HCT116 (cell line): ENCODE results near the gene HES5. TPM values are rescaled to one million over a fixed set of nuclear protein-coding genes. Genes with fewer than 3 reads are reported as not detected.
A peak's percentile ranks its signal among the peaks of the same experiment; 100 is the strongest.

Source experiments
- ATAC-seq: fragments of 200-7000 bp; cut with Tn5 transposase; 2 replicates; pipeline ENCODE4 v1.9.1; 2020; ENCODE audit warnings: mild to moderate bottlenecking, moderate library complexity
- BruUV-seq: library from RNA; stranded (reverse); fragments of 400-500 nt; replicated peaks from 2 replicates; lab custom pipeline; 2021; lab: Mats Ljungman, UMichigan
- CTCF ChIA-PET: fragments of 300-600 bp; sonication (Branson Sonifier 250); formaldehyde crosslinking; loops from one replicate; lab custom pipeline; 2021; ENCODE audit warnings: antibody characterized with exemption; lab: Charles Lee
- POLR2A ChIA-PET: fragments of 300-600, 350-600 bp; sonication (Branson Sonifier 250); formaldehyde crosslinking; loops from one replicate; lab custom pipeline; 2021; ENCODE audit warnings: antibody characterized with exemption; lab: Charles Lee
- RAD21 ChIA-PET, 2 experiments: fragments of 300-600 bp; sonication (Branson Sonifier 250); formaldehyde crosslinking; loops; one replicate each; lab custom pipeline; 2023; ENCODE audit warnings: low total read pairs in 2 of 2; ENCODE audit not compliant: uncharacterized antibody in 2 of 2, unreplicated experiment in 2 of 2, low non-redundant PET in 1 of 2; lab: Charles Lee
- DNase-seq: peaks from one replicate; pipeline ENCODE4 v3.0.0-alpha.2; 2010; ENCODE audit warnings: low read depth, low spot score
- H2AFZ ChIP-seq: fragments of 200-600 bp; shearing (Covaris generic), sonication (generic); 2 replicates; pipeline ENCODE4 v1.6.1; 2017; ENCODE audit warnings: low read depth, mixed run types, mixed read lengths, antibody characterized with exemption, low read length; ENCODE audit not compliant: poor library complexity, severe bottlenecking
- H3K27ac ChIP-seq: 2 replicates; pipeline ENCODE4 v1.5.1; 2012; ENCODE audit warnings: low read depth, low read length
- H3K27me3 ChIP-seq: fragments of 200-600 bp; sonication (generic); 2 replicates; pipeline ENCODE4 v1.6.1; 2016; ENCODE audit warnings: mixed run types, low read length, mixed read lengths; ENCODE audit not compliant: insufficient read depth
- H3K36me3 ChIP-seq, 2 experiments: fragments of 200-500 bp in 1 of 2; fragments of 200-600 bp in 1 of 2; sonication (Bioruptor generic) in 1 of 2; sonication (generic) in 1 of 2; 2 replicates each; pipeline versions ENCODE4 v1.5.1 to v1.6.1; 2014 to 2016; ENCODE audit warnings: low read length in 2 of 2, inconsistent platforms in 1 of 2, mixed read lengths in 1 of 2, mixed run types in 1 of 2; ENCODE audit not compliant: insufficient read depth in 2 of 2, control insufficient read depth in 1 of 2
- H3K4me1 ChIP-seq, 2 experiments: fragments of 200-600 bp in 1 of 2; sonication (generic) in 1 of 2; 2 replicates each; pipeline versions ENCODE4 v1.5.1 to v1.6.1; 2012 to 2017; ENCODE audit warnings: low read length in 2 of 2, inconsistent platforms in 1 of 2, mild to moderate bottlenecking in 1 of 2, mixed read lengths in 1 of 2, mixed run types in 1 of 2, moderate library complexity in 1 of 2; ENCODE audit not compliant: insufficient read depth in 2 of 2, control insufficient read depth in 1 of 2
- H3K4me2 ChIP-seq: fragments of 200-600 bp; sonication (generic); 2 replicates; pipeline ENCODE4 v1.6.1; 2017; ENCODE audit warnings: mixed run types, low read length, mixed read lengths
- H3K4me3 ChIP-seq, 2 experiments: fragments of 200-600 bp in 1 of 2; sonication (generic) in 1 of 2; replicated peaks in 1 of 2; 2 replicates each; pipeline ENCODE4 v1.5.1; 2011 to 2016; ENCODE audit warnings: low read length in 2 of 2, control low read depth in 1 of 2, low read depth in 1 of 2, mild to moderate bottlenecking in 1 of 2, mixed read lengths in 1 of 2, mixed run types in 1 of 2
- H3K79me2 ChIP-seq: fragments of 200-600 bp; sonication (generic); 2 replicates; pipeline ENCODE4 v1.6.1; 2017; ENCODE audit warnings: mild to moderate bottlenecking, mixed run types, low read length, moderate library complexity, mixed read lengths; ENCODE audit not compliant: insufficient read depth
- H3K9ac ChIP-seq: fragments of 200-600 bp; sonication (generic); 2 replicates; pipeline ENCODE4 v1.6.1; 2016; ENCODE audit warnings: low read length, mixed read lengths
- H3K9me2 ChIP-seq: fragments of 200-600 bp; sonication (generic), shearing (Covaris generic); 2 replicates; pipeline ENCODE4 v1.6.1; 2017; ENCODE audit warnings: mixed run types, mild to moderate bottlenecking, moderate library complexity; ENCODE audit not compliant: insufficient read depth
- H3K9me3 ChIP-seq, 2 experiments: fragments of 200-500 bp in 1 of 2; fragments of 200-600 bp in 1 of 2; sonication (Bioruptor generic) in 1 of 2; sonication (generic) in 1 of 2; 2 replicates each; pipeline ENCODE4 v1.6.1; 2014 to 2017; ENCODE audit warnings: low read length in 2 of 2, mixed read lengths in 2 of 2, inconsistent platforms in 1 of 2, low read depth in 1 of 2, mild to moderate bottlenecking in 1 of 2, mixed run types in 1 of 2, moderate library complexity in 1 of 2; ENCODE audit not compliant: control insufficient read depth in 1 of 2, insufficient read depth in 1 of 2
- H4K20me1 ChIP-seq: fragments of 200-600 bp; sonication (generic), shearing (Covaris generic); 2 replicates; pipeline ENCODE4 v1.6.1; 2017; ENCODE audit warnings: mixed run types, mild to moderate bottlenecking, moderate library complexity; ENCODE audit not compliant: insufficient read depth
- CBX3 ChIP-seq: IDR thresholded peaks from 2 replicates; pipeline ENCODE4 v1.6.1; 2012; ENCODE audit warnings: low read depth
- CEBPB ChIP-seq: IDR thresholded peaks from 2 replicates; pipeline ENCODE4 v1.6.1; 2012; ENCODE audit warnings: low read depth
- CTCF ChIP-seq, 3 experiments: fragments of 200-600 bp in 1 of 3; sonication (generic) in 1 of 3; IDR thresholded peaks in 2 of 3; conservative IDR thresholded peaks in 1 of 3; 2 replicates each; pipeline ENCODE4 v1.5.1; 2012 to 2017; ENCODE audit warnings: low read depth in 2 of 3, low read length in 2 of 3, antibody characterized with exemption in 1 of 3, borderline replicate concordance in 1 of 3, control low read depth in 1 of 3, mild to moderate bottlenecking in 1 of 3, mixed read lengths in 1 of 3, mixed run types in 1 of 3, moderate library complexity in 1 of 3; ENCODE audit not compliant: insufficient read depth in 1 of 3
- EGR1 ChIP-seq: IDR thresholded peaks from 2 replicates; pipeline ENCODE4 v1.6.1; 2012; ENCODE audit warnings: low read depth
- ELF1 ChIP-seq: IDR thresholded peaks from 2 replicates; pipeline ENCODE4 v1.6.1; 2012; ENCODE audit warnings: low read depth, borderline replicate concordance
- EZH2phosphoT487 ChIP-seq: fragments of 200-600 bp; IDR thresholded peaks from 2 replicates; pipeline ENCODE4 v1.6.1; 2018; ENCODE audit warnings: antibody characterized with exemption, borderline replicate concordance
- FOSL1 ChIP-seq: IDR thresholded peaks from 2 replicates; pipeline ENCODE4 v1.6.1; 2012; ENCODE audit warnings: low read depth
- JUND ChIP-seq: IDR thresholded peaks from 2 replicates; pipeline ENCODE4 v1.6.1; 2012
- MAX ChIP-seq: IDR thresholded peaks from 2 replicates; pipeline ENCODE4 v1.6.1; 2012
- POLR2AphosphoS5 ChIP-seq: IDR thresholded peaks from 2 replicates; pipeline ENCODE4 v1.6.1; 2011; ENCODE audit warnings: mild to moderate bottlenecking, low read depth, low read length, moderate library complexity
- RAD21 ChIP-seq: IDR thresholded peaks from 2 replicates; pipeline ENCODE4 v1.6.1; 2012; ENCODE audit warnings: low read depth, mild to moderate bottlenecking
- REST ChIP-seq: IDR thresholded peaks from 2 replicates; pipeline ENCODE4 v1.6.1; 2012; ENCODE audit warnings: low read depth
- SP1 ChIP-seq: IDR thresholded peaks from 2 replicates; pipeline ENCODE4 v1.6.1; 2012; ENCODE audit warnings: low read depth
- TCF7L2 ChIP-seq: IDR thresholded peaks from 2 replicates; pipeline ENCODE4 v1.7.0; 2011; ENCODE audit warnings: borderline replicate concordance, inconsistent platforms; ENCODE audit not compliant: insufficient read depth, insufficient read length; ENCODE audit errors: extremely low read depth
- ZFX ChIP-seq: fragments of 450-650 bp; IDR thresholded peaks from 2 replicates; pipeline ENCODE4 v1.6.1; 2017
- intact Hi-C: fragments of 100-400 bp; cut with micrococcal nuclease; formaldehyde crosslinking; loops from 2 replicates; pipeline ENCODE4 v1.10.0; 2022
- total RNA-seq: library from RNA; stranded (reverse); gene quantifications from one replicate; pipeline ENCODE4 v1.2.1, GENCODE V29; 2021; ENCODE audit not compliant: unreplicated experiment

HES5 gene
- total RNA-seq, 1 experiment from 2014 or later = not detected

GRCh38 chr1:2526824-2527555 is 3.1 kb downstream of the HES5 start:
- Histone ChIP-seq H3K9me3 (no peaks in the 10 kb centered on the region), H3K27me3 (no peaks in the 10 kb centered on the region), H3K4me2 (peak overlapping the region; percentile 78)
- TF ChIP-seq MAX (no peak), CTCF (IDR thresholded peaks at IDR 0.05 in 2 of 3, conservative IDR thresholded peaks at IDR 0.05 in 1 of 3; ENCODE audit: borderline replicate concordance in 1 of 3, insufficient read depth in 1 of 3, low read depth in 2 of 3, low read length in 2 of 3) (no peak), SP1 (no peak), ZFX (no peak), CBX3 (no peak), POLR2AphosphoS5 (no peak), ELF1 (no peak), REST (no peak), RAD21 (no peak), TCF7L2 (no peak), JUND (no peak), EZH2phosphoT487 (no peak), FOSL1 (no peak), EGR1 (no peak), CEBPB (no peak)
- TF ChIP-seq, all 23 proteins: peak for 0
- no peaks in the 10 kb centered on the region for H3K36me3 ChIP-seq
- POLR2A ChIA-PET = interaction anchor here (1.0 to 1.5 kb wide), 2 partner anchors 8 to 19 kb away, joined by 4 to 13 read pairs; no protein-coding TSS in a partner anchor
- intact Hi-C loops = loop anchor here (5.0 kb wide), 1 partner anchor 115 kb away; the partner anchor contains the start of gene PEX10
- ATAC-seq (peak; percentile 8), DNase-seq (no peak)
- no TSS peak for BruUV-seq
- H3K79me2 ChIP-seq = peaks cover 40% of the 10 kb centered on the region
- no peaks in the 10 kb centered on the region for H3K9me2 ChIP-seq
- peak overlapping the region; percentile 9; the same call in 1 of the 2 replicates for H3K27ac ChIP-seq
- H4K20me1 ChIP-seq = peaks cover 8% of the 10 kb centered on the region; the same call in 1 of the 2 replicates
- CTCF ChIA-PET = interaction anchor here (1.1 to 1.5 kb wide), 2 partner anchors 19 to 22 kb away, joined by 3 to 6 read pairs; no protein-coding TSS in a partner anchor
- H3K4me3 ChIP-seq = peak overlapping the region; percentile 20 to 97
- no peak overlapping the region for H2AFZ ChIP-seq
- H3K9ac ChIP-seq = peak overlapping the region; percentile 33; the same call in 1 of the 2 replicates
- H3K4me1 ChIP-seq = peaks cover 15 to 20% of the 10 kb centered on the region in 2 experiments; a peak in 3 of 4 replicates
- RAD21 ChIA-PET = interaction anchor here in 1 of 2 experiments (1.5 kb wide), 1 partner anchor 18 kb away, joined by 3 read pairs; no protein-coding TSS in a partner anchor
